H1 (cell line): Measurements from ENCODE around the gene CLN3. TPM values are rescaled to one million over a fixed set of nuclear protein-coding genes. Genes with fewer than 3 reads are reported as not detected.

Source experiments
- E2F6 ChIP-seq: IDR thresholded peaks from 2 replicates; pipeline ENCODE4 v1.6.1; 2012; ENCODE audit warnings: inconsistent platforms
- KDM4A ChIP-seq: IDR thresholded peaks from one replicate; pipeline ENCODE4 v1.7.1; 2012; ENCODE audit warnings: low read depth, mild to moderate bottlenecking, moderate library complexity, low read length, inconsistent platforms; ENCODE audit not compliant: severe bottlenecking
- POLR2AphosphoS5 ChIP-seq: IDR thresholded peaks from 2 replicates; pipeline ENCODE4 v1.6.1; 2011; ENCODE audit warnings: low read depth, low read length
- SIN3A ChIP-seq, 2 experiments: IDR thresholded peaks in 1 of 2; conservative IDR thresholded peaks in 1 of 2; 2 replicates each; pipeline ENCODE4 v1.6.1; 2011 to 2012; ENCODE audit warnings: low read length in 2 of 2, improper control_type of control experiment in 1 of 2, low read depth in 1 of 2, mild to moderate bottlenecking in 1 of 2
- SRF ChIP-seq: IDR thresholded peaks from 2 replicates; pipeline ENCODE4 v1.6.1; 2011; ENCODE audit warnings: mild to moderate bottlenecking, low read depth, low read length, moderate library complexity
- polyA plus RNA-seq, 7 experiments: library from polyadenylated mRNA; depleted of rRNA in 3 of 7; stranded (reverse) in 5 of 7; unstranded in 2 of 7; fragments of >200 nt in 5 of 7; fragments of 200-250 nt in 2 of 7; gene quantifications; 1 replicate in 5 of 7; 2 replicates in 1 of 7; 4 replicates in 1 of 7; pipeline versions ENCODE4 v1.2.1 to v1.2.3, GENCODE V29; 2011 to 2013; ENCODE audit warnings: missing spikeins in 2 of 7, mixed read lengths in 2 of 7
- total RNA-seq: library from RNA; stranded (reverse); fragmentation: NEBNext Ultra II Directional; extraction: Animal tissue kit (Norgen Biotek cat#: 25700); gene quantifications from 2 replicates; pipeline ENCODE4 v1.2.1, GENCODE V29; 2021

CLN3 gene
- total and polyA plus RNA-seq, 2 of the 8 experiments (the other 6 are each of a cell fraction or from before 2014, with no cell fraction given) = 22.9 to 44.3 TPM

GRCh38 chr16:28499854-28500253 is 8.0 kb upstream of the CLN3 start (continued):
- TF ChIP-seq SIN3A (conservative IDR thresholded peaks at IDR 0.05 in 1 of 2, IDR thresholded peaks at IDR 0.05 in 1 of 2; ENCODE audit: low read depth in 1 of 2, low read length in 2 of 2) (no peak), SRF (no peak), E2F6 (no peak), KDM4A (no peak), POLR2AphosphoS5 (no peak)
